DLD1 (cell line): ENCODE results near the gene CATSPERZ.

Experiments
- in situ Hi-C: cut with HindIII; loops from 2 replicates; pipeline ENCODE4 v1.10.0; 2017; ENCODE audit warnings: low sequenced_read_pairs

Gene CATSPERZ

GRCh38 chr11:64339286-64339685 lies 39.1 kb downstream of the CATSPERZ start:
- in situ Hi-C loops = no loop called here

DNA sequence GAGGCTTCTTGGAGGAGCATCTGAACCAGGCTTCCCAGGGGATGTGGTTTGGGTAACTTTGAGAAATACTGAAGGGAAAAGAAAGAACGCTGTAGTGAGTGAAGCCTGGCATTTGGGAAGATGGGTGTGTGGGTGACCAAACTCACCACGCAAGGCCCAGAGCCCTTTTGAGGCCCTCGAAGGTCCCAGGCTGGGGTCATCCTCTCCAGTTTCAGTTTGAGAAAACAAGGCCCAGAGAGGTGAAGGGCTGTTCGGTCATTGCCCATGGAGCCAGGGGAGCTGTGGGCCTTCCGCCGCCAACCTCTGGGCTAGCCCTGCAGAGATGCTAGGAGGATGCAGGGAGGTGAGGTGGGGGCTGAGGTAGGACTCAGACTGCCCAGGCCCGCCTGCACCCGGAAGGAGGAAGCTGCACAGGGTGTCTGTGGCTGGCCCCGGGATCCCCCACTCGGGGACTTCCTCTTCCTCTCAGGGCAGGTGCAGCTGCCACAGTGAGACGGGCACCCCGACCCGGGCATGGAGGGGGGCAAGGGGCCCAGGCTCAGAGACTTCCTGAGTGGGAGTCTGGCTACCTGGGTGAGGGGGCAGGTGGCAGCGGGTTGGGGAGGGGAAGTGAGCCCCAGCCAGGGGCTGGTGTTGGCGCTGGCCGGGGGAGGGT lies 39.7 kb downstream of the CATSPERZ start, which contains the start of gene CCDC88B:
CCDC88B (plus strand) TSS at position 451 of the 655 bp plus-strand sequence; CDS start at position 514, 63 bp downstream.
- in situ Hi-C loops = no loop called here

- in situ Hi-C loops = no loop called here
Measured at GRCh38 chr11:64340671-64341335, 40.6 kb downstream of the CATSPERZ start.

DNA sequence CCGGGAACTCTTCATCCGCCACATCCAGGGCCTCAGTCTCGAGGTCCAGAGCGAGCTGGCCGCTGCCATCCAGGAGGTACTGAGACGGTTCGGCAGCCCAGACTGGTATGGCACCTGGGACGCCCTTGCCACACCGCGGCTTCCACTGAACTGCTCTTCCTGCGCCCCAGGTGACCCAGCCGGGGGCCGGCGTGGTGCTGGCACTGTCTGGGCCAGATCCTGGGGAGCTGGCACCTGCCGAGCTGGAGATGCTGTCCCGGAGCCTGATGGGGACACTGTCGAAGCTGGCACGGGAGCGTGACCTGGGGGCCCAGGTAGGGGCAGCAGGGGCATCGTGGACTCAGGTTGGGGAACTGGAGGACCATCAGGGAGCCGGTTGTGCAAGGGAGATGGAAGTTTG lies 41.3 kb downstream of the CATSPERZ start:
- in situ Hi-C loops = no loop called here

DNA sequence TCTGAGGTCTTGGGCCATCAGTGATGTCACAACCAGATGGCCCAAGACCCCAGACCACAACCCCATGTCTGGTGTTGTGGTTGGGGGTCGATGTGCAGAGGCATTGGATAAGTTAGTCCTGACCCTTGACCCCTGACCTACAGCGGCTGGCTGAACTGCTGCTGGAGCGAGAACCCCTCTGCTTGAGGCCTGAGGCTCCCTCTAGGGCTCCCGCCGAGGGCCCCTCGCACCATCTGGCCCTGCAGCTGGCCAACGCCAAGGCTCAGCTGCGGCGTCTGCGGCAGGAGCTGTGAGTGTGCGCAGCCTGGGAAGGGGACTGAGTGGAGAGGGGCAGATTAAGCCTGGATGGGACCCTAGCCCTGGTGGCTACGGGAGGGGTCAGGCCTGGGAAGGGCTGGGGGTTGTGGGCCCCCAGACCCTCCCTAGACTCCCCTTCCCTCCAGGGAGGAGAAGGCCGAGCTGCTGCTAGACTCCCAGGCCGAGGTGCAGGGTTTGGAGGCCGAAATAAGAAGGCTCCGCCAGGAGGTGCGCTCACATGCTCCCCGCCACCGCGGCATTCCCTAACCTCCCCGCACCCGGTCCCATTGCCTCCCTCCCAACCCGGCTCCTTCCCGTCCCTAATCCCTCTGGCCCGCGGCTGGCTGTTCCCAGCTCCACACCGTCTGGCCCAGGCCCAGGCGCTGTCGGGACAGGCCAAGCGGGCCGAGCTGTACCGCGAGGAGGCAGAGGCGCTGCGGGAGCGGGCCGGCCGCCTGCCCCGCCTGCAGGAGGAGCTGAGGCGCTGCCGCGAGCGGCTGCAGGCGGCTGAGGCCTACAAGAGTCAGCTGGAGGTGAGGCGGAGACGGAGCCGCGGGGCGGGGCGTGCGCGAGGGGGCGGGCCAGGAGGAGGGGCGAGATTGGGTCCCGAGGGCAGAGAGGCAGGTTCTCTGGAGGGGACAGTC lies 42.0 kb downstream of the CATSPERZ start:
- in situ Hi-C loops = no loop called here

- in situ Hi-C loops = no loop called here
Measured at GRCh38 chr11:64342869-64343745, 42.9 kb downstream of the CATSPERZ start.

- in situ Hi-C loops = no loop called here
Measured at GRCh38 chr11:64343767-64344559, 43.8 kb downstream of the CATSPERZ start.

DNA sequence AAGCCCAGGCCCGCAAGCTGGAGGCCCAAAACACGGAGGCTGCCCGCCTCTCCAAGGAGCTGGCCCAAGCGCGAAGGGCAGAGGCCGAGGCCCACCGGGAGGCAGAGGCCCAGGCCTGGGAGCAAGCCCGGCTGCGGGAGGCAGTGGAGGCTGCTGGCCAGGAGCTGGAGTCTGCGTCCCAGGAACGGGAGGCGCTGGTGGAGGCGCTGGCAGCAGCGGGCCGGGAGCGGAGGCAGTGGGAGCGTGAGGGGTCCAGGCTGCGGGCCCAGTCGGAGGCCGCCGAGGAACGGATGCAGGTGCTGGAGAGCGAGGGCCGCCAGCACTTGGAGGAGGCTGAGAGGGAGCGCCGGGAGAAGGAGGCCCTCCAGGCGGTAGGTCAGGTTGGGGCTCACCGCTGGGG lies 44.6 kb downstream of the CATSPERZ start:
- in situ Hi-C loops = no loop called here

- in situ Hi-C loops = no loop called here
Measured at GRCh38 chr11:64347193-64347867, 47.2 kb downstream of the CATSPERZ start.

- in situ Hi-C loops = no loop called here
Measured at GRCh38 chr11:64348383-64349024, 48.3 kb downstream of the CATSPERZ start.

- in situ Hi-C loops = no loop called here
Measured at GRCh38 chr11:64349025-64349387, 48.8 kb downstream of the CATSPERZ start.

DNA sequence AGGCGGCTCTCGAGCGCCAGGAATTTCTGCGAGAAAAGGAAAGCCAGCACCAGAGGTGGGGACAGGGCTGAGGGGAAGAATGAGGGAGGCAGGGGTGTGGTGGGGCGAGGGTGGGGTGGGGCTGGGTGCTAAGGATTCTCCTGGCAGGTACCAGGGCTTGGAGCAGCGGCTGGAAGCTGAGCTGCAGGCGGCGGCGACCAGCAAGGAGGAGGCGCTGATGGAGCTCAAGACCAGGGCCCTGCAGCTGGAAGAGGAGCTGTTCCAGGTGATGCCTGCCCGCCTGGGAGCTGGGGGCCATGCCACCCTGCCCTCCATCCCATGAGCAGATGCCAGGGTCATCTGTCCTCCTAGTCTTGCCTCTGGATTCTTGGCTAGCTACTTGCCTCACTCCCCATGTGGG lies 49.2 kb downstream of the CATSPERZ start:
- in situ Hi-C loops = no loop called here

DNA sequence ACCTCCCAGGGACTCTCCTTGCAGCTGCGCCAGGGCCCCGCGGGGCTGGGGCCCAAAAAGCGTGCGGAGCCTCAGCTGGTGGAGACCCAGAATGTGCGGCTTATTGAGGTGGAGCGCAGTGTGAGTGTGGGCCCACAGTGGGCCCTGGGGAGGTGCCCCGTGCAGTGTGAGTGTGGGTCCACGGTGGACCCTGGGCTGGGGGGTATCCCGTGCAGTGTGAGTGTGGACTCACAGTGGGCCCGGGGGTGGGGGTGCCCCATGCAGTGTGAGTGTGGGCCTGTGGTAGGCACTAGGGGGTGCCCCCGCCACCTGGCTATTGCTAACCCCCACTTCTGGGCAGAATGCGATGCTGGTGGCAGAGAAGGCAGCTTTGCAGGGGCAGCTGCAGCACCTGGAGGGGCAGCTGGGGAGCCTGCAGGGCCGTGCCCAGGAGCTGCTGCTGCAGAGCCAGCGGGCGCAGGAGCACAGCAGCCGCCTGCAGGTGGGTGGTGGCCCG lies 51.0 kb downstream of the CATSPERZ start:
- in situ Hi-C loops = no loop called here

GRCh38 chr11:64352099-64352994 lies 52.2 kb downstream of the CATSPERZ start:
- in situ Hi-C loops = no loop called here

DNA sequence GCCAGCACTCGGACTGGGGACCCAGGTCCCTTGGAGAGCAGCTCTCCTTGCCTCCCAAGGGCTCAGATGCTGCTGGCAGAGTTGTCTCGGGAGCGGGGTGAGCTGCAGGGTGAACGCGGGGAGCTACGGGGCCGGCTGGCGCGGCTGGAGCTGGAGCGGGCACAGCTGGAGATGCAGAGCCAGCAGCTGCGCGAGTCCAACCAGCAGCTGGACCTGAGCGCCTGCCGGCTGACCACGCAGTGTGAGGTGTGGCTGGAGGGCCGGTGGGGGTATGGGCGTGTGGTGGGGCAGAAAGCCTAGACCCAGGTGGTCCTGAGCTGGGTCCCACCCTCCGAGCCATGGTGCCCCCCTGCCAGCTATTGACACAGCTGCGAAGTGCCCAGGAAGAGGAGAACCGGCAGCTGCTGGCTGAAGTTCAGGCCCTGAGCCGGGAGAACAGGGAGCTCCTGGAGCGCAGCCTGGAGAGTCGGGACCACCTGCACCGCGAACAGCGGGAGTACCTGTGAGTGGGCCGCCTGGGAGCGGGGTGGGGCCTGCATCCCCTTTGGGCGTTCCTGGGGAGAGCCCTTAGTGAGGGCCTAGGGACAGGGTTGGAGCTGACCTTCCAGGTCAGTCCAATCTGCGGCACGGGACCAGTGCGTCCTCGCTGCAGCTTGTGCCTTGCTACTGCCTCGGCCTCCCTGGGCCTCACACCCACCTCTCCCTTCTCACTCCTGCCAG lies 53.0 kb downstream of the CATSPERZ start:
- in situ Hi-C loops = no loop called here

DNA sequence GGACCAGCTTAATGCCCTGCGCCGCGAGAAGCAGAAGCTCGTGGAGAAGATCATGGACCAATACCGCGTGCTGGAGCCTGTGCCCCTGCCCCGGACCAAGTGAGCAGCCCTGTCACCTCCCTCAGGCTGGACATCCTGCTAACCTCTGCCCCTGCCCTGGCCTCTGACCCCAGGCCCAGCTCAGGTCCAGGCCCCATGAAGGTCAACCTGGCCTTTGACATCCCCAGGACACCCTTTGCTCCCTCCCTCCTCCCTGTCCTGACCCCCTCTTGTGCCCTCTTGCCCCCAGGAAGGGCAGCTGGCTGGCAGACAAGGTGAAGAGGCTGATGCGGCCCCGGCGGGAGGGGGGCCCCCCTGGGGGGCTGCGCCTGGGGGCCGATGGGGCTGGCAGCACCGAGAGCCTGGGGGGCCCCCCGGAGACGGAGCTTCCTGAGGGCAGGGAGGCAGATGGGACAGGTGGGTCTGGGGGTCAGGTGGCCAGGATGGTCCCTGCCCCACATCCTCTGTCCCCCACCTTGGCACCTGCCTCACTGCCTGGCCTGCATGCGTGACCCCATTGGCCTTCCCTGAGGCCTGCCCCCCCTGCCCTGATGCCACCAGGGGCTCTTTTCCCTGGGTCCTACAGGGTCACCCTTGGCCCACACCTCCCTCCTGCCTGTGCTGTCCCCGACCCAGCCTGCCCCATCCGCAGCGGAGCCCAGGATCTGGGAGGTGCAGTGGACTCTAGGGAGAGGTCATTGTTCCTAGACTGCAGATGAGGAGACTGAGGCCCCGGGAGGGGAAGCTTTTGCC lies 53.8 kb downstream of the CATSPERZ start:
- in situ Hi-C loops = no loop called here
